Ovary (tissue), 3 donors: ENCODE results near the gene DDX24.

Experiments used
- CTCF ChIP-seq, 3 donors: fragments of 450-650 bp in 2 of 3; fragments of 200-600 bp in 1 of 3; IDR thresholded peaks; one replicate each; pipeline versions ENCODE4 v1.5.1 to v1.8.0; 2016 to 2022; ENCODE audit warnings: antibody characterized with exemption in 3 of 3, mild to moderate bottlenecking in 1 of 3
- POLR2A ChIP-seq: fragments of 450-650 bp; IDR thresholded peaks from one replicate; pipeline ENCODE4 v1.6.1; 2017; ENCODE audit warnings: antibody characterized with exemption, mild to moderate bottlenecking, moderate library complexity
- donor health status: DM: no; HTN: no; CAD: no.

DNA sequence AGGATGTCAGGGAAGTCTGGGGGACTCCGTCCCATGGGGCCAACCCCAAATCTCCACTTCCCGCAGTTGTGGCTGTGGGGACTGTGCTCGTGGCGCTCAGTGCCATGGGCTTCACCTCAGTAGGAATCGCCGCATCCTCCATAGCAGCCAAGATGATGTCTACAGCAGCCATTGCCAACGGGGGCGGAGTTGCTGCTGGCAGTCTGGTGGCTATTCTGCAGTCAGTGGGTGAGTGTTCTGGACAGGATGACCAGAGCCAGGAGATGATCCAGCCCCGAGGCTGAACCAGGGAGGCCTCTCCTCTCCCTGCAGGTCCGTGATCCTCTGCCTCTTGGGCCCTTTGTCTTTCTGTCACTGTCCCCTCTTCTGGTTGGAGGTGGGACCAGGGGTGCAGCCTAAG, 20.7 kb upstream of the DDX24 start:
- TF ChIP-seq CTCF (IDR thresholded peaks at IDR 0.05), result no peak
- no peak for TF ChIP-seq POLR2A
